NCI-H2081 treated with DMSO at 0.1 percent for 48 hours (cell line): Measurements from ENCODE around the gene SARS1.
"Not testable (repeated sequence)": the region's sequence is repeated elsewhere in the genome, so short reads cannot be mapped to it uniquely, and the experiment has no call there.

Source experiments
- DNase-seq: peaks from one replicate; lab custom pipeline; 2025; lab: John Stamatoyannopoulos, UW

The SARS1 gene

GRCh38 chr1:109192433-109192832 is 21.3 kb upstream of the SARS1 start:
- DNase-seq, result no peak

GRCh38 chr1:109193653-109194590 is 19.8 kb upstream of the SARS1 start:
- no peak for DNase-seq

- DNase-seq, result no peak
Measured at GRCh38 chr1:109197158-109198042, 16.3 kb upstream of the SARS1 start.

- DNase-seq, result no peak
Measured at GRCh38 chr1:109198043-109198695, 15.5 kb upstream of the SARS1 start.

- DNase-seq, result no peak
Measured at GRCh38 chr1:109198745-109199144, 15.0 kb upstream of the SARS1 start.

- no peak for DNase-seq
Measured at GRCh38 chr1:109199710-109200109, 14.0 kb upstream of the SARS1 start.

GRCh38 chr1:109201123-109201703 is 12.5 kb upstream of the SARS1 start:
- no peak for DNase-seq

GRCh38 chr1:109204484-109204883 is 9.2 kb upstream of the SARS1 start:
- DNase-seq, result no peak

- no peak for DNase-seq
Measured at GRCh38 chr1:109206339-109206738, 7.4 kb upstream of the SARS1 start.

- DNase-seq, result no peak
Measured at GRCh38 chr1:109207467-109208103, 6.1 kb upstream of the SARS1 start.

- no peak for DNase-seq
Measured at GRCh38 chr1:109208394-109208793, 5.3 kb upstream of the SARS1 start.

- DNase-seq, result no peak
Measured at GRCh38 chr1:109208836-109209463, 4.8 kb upstream of the SARS1 start.

GRCh38 chr1:109210058-109210457 is 3.7 kb upstream of the SARS1 start:
- DNase-seq, result no peak

GRCh38 chr1:109213345-109213823 is 334 bp upstream of the SARS1 start:
- DNase-seq, result no peak

- no peak for DNase-seq
Measured at GRCh38 chr1:109214695-109215623, 1.2 kb downstream of the SARS1 start.

- DNase-seq, result no peak
Measured at GRCh38 chr1:109216662-109217061, 2.9 kb downstream of the SARS1 start.

- no peak for DNase-seq
Measured at GRCh38 chr1:109218516-109218915, 4.8 kb downstream of the SARS1 start.

- DNase-seq, result not testable (repeated sequence)
Measured at GRCh38 chr1:109221201-109221600, 7.5 kb downstream of the SARS1 start.

- no peak for DNase-seq
Measured at GRCh38 chr1:109225308-109225707, 11.6 kb downstream of the SARS1 start.
